Endodermal cell (in vitro differentiated cells): ENCODE measurements around the gene KIF6. TPM values are rescaled to one million over a fixed set of nuclear protein-coding genes. Genes with fewer than 3 reads are reported as not detected.

Experiments used
- DNase-seq: peaks from one replicate; pipeline ENCODE4 v3.0.0-alpha.2; 2017
- H3K27ac ChIP-seq: 2 replicates; pipeline ENCODE4 v1.5.1; 2013; ENCODE audit warnings: mild to moderate bottlenecking, low read depth, low read length, moderate library complexity
- H3K27me3 ChIP-seq: 2 replicates; pipeline ENCODE4 v1.6.1; 2013; ENCODE audit warnings: mild to moderate bottlenecking, low read length, moderate library complexity; ENCODE audit not compliant: insufficient read depth, control insufficient read depth, poor library complexity, severe bottlenecking
- H3K36me3 ChIP-seq: 2 replicates; pipeline ENCODE4 v1.7.0; 2013; ENCODE audit warnings: mild to moderate bottlenecking, low read length, moderate library complexity; ENCODE audit not compliant: control insufficient read depth, insufficient read depth
- H3K4me1 ChIP-seq: one replicate; pipeline ENCODE4 v1.7.0; 2013; ENCODE audit warnings: low read length; ENCODE audit not compliant: control insufficient read depth, insufficient read depth
- H3K4me3 ChIP-seq: 2 replicates; pipeline ENCODE4 v1.5.1; 2013; ENCODE audit warnings: mild to moderate bottlenecking, low read length, moderate library complexity
- H3K9ac ChIP-seq: 2 replicates; pipeline ENCODE4 v1.6.1; 2013; ENCODE audit warnings: mild to moderate bottlenecking, low read length, moderate library complexity; ENCODE audit not compliant: poor library complexity, severe bottlenecking; ENCODE audit errors: extremely low read depth
- H3K9me3 ChIP-seq: 2 replicates; pipeline ENCODE4 v1.6.1; 2013; ENCODE audit warnings: mild to moderate bottlenecking, low read length, moderate library complexity; ENCODE audit not compliant: control insufficient read depth
- H3K27ac Mint-ChIP-seq: 2 replicates; pipeline ENCODE4 v1.8.0; 2020; ENCODE audit warnings: mixed read lengths
- H3K27me3 Mint-ChIP-seq: 2 replicates; pipeline ENCODE4 v1.8.0; 2021; ENCODE audit warnings: mild to moderate bottlenecking, mixed read lengths; ENCODE audit not compliant: insufficient read depth
- H3K36me3 Mint-ChIP-seq: 2 replicates; pipeline ENCODE4 v1.8.0; 2020; ENCODE audit warnings: low read depth, mixed read lengths
- H3K4me1 Mint-ChIP-seq: 2 replicates; pipeline ENCODE4 v1.8.0; 2020; ENCODE audit warnings: mixed read lengths
- H3K4me3 Mint-ChIP-seq: 2 replicates; pipeline ENCODE4 v1.8.0; 2020; ENCODE audit warnings: mild to moderate bottlenecking, moderate library complexity, mixed read lengths
- H3K9me3 Mint-ChIP-seq: 2 replicates; pipeline ENCODE4 v1.8.0; 2020; ENCODE audit warnings: mild to moderate bottlenecking, mixed read lengths
- WGBS, 2 experiments: methylation state at CpG; one replicate each; pipeline versions ENCODE4 v1.1.5 to v1.1.7; 2013; ENCODE audit warnings: missing lambda C conversion rate in 2 of 2, mixed read lengths in 1 of 2; ENCODE audit not compliant: insufficient coverage in 1 of 2, insufficient read length in 1 of 2; 5-methylcytosine and 5-hydroxymethylcytosine counted together
- total RNA-seq, 2 donors: library from RNA; stranded (reverse); fragmentation: NEBNext Ultra II Directional in 1 of 2; extraction: Animal tissue kit (Norgen Biotek cat#: 25700) in 1 of 2; gene quantifications; 2 replicates in 1 of 2; 3 replicates in 1 of 2; pipeline ENCODE4 v1.2.1, GENCODE V29; 2021
- TF ChIP-seq, protein P1 (sequence below): fragments of 200-600 bp; sonication (generic); conservative IDR thresholded peaks from 2 replicates; pipeline ENCODE4 v1.5.0; 2021; ENCODE audit warnings: antibody characterized with exemption, mild to moderate bottlenecking

The KIF6 gene
- total RNA-seq, 2 donors from 2014 or later = 0.62 to 1.1 TPM

DNA sequence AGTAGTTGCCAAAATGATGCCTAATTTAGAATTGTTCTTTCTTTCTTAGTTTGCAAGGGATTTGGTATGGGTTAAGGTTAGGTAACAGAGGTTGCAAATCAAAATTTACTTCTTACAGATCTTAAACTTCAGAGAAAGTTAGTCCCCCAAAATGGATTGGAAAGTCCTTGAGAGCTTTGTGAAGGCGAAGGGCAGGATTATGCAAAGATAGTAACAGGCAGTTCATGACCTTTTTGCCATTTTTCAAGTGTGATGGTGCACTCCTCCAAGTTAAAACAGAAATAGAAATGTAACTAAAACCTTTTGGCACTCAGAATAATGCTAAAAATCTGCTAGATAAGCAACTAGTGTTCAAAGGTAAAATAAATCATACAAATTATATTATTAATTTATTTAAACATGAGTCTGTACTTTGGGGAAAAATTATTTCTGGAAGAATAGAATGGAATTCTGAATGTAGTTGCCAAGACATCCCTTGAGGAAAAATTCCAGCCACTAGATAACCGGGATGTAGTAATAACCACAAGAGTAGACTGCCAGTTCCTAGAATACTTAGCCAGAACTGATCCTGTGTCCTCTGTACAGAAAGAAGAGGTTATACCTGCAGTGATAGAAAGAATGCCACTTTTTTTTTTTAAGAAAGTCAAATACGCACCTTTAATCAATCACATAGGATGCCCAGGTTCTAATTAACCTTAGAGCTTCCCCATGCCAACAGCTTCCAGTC is 35.2 kb upstream of the KIF6 start:
- H3K27ac ChIP-seq = no peak overlapping the region
- DNase-seq = no peak
- Mint-ChIP-seq H3K9me3 (no peaks in the 10 kb centered on the region), H3K4me3 (no peak overlapping the region), H3K27me3 (no peaks in the 10 kb centered on the region), H3K36me3 (no peaks in the 10 kb centered on the region), H3K4me1 (no peaks in the 10 kb centered on the region), H3K27ac (no peak overlapping the region)
- TF ChIP-seq, protein P1, sequence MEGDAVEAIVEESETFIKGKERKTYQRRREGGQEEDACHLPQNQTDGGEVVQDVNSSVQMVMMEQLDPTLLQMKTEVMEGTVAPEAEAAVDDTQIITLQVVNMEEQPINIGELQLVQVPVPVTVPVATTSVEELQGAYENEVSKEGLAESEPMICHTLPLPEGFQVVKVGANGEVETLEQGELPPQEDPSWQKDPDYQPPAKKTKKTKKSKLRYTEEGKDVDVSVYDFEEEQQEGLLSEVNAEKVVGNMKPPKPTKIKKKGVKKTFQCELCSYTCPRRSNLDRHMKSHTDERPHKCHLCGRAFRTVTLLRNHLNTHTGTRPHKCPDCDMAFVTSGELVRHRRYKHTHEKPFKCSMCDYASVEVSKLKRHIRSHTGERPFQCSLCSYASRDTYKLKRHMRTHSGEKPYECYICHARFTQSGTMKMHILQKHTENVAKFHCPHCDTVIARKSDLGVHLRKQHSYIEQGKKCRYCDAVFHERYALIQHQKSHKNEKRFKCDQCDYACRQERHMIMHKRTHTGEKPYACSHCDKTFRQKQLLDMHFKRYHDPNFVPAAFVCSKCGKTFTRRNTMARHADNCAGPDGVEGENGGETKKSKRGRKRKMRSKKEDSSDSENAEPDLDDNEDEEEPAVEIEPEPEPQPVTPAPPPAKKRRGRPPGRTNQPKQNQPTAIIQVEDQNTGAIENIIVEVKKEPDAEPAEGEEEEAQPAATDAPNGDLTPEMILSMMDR = no peak
- H3K9me3 ChIP-seq = no peaks in the 10 kb centered on the region
- no peak overlapping the region for H3K4me3 ChIP-seq
- H3K36me3 ChIP-seq = no peaks in the 10 kb centered on the region
- WGBS, 2 experiments = 95 to 100% methylated on average over 2 to 3 of the region's 3 CpGs
- H3K4me1 ChIP-seq = no peaks in the 10 kb centered on the region
- H3K27me3 ChIP-seq = no peaks in the 10 kb centered on the region
- H3K9ac ChIP-seq = no peak overlapping the region

DNA sequence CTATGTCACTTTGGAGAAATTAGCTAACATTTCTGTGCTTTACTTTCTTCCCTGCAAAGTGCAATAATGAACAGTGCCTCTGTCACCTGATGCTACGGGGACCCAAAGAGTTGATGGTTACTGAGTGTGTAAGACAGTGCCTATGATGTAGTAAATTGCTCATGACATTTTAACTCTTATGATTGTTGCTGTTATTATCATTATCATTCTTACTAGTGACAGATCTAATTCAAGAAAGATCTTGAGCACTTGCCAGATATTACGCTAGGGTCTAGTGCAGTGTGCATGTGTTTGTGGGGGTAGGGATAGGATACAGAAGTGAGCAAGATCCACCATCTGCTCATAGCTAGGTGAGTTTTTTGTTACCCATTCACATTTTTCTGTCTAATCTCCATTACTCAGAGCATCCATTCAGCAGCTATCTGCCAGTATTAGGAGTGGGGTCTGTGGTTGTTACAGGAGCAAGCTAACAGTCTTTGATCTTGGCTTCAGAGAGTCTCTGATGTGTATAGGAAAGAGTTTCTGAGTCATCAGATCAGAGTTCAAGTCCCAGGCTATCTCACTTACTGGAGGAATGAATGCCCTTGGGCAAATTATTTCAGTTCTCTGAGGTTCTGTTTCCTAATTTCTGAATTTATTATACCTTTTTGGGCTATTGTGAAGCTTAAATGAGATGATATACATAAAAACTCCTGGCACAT is 33.8 kb upstream of the KIF6 start:
- Histone ChIP-seq H3K4me1 (no peaks in the 10 kb centered on the region), H3K27ac (no peak overlapping the region)
- TF ChIP-seq, protein P1 = no peak

DNA sequence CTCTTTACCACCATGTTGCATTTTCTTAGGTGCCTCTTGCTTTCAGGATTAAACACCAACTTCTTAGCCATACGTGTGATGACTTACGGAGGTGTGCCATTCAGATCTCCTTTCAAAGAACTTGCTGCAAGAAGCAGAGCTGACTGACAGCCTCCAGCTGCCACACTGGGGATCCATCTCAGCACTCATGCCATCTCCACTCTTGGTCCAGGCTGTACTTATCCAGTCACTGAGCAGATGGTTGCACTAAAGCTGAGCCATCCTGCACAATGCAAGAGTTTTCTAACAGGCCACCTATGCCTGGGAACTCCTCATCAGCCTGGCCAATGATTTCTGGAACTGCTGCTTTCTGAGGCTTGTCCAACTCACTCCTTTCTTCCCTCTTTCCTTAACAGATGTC is 31.4 kb upstream of the KIF6 start:
- 94 to 97% methylated on average over 2 of the region's 2 CpGs for WGBS, 2 experiments
- no peak overlapping the region for H3K27ac Mint-ChIP-seq
- no peaks in the 10 kb centered on the region for H3K4me1 Mint-ChIP-seq
- no peaks in the 10 kb centered on the region for H3K9me3 Mint-ChIP-seq
- no peaks in the 10 kb centered on the region for H3K27me3 Mint-ChIP-seq
- Histone ChIP-seq H3K27ac (no peak overlapping the region), H3K9ac (no peak overlapping the region), H3K9me3 (no peaks in the 10 kb centered on the region), H3K36me3 (no peaks in the 10 kb centered on the region), H3K4me3 (no peak overlapping the region), H3K4me1 (no peaks in the 10 kb centered on the region), H3K27me3 (no peaks in the 10 kb centered on the region)
- H3K36me3 Mint-ChIP-seq = no peaks in the 10 kb centered on the region
- no peak overlapping the region for H3K4me3 Mint-ChIP-seq
- DNase-seq = no peak
- TF ChIP-seq, protein P1 = no peak

More for the DNA sequence above, 33.8 kb upstream of the KIF6 start:
- WGBS, 2 experiments = 88% methylated on average over 2 of the region's 2 CpGs; no CpG with 5 or more reads in 1 of the 2 experiments
- Mint-ChIP-seq H3K4me3 (no peak overlapping the region), H3K4me1 (no peaks in the 10 kb centered on the region), H3K27me3 (no peaks in the 10 kb centered on the region), H3K9me3 (no peaks in the 10 kb centered on the region), H3K27ac (no peak overlapping the region), H3K36me3 (no peaks in the 10 kb centered on the region)
- H3K36me3 ChIP-seq = no peaks in the 10 kb centered on the region
- no peaks in the 10 kb centered on the region for H3K27me3 ChIP-seq
- H3K9me3 ChIP-seq = no peaks in the 10 kb centered on the region
- no peak overlapping the region for H3K9ac ChIP-seq
- H3K4me3 ChIP-seq = no peak overlapping the region
- no peak for DNase-seq
